Measurements from ENCODE around the gene KIAA0319L. TPM values are rescaled to one million over a fixed set of nuclear protein-coding genes. Genes with fewer than 3 reads are reported as not detected.
A peak's percentile ranks its signal among the peaks of the same experiment; 100 is the strongest.

KIAA0319L gene
- total RNA-seq, 6 donors from 2014 or later = 68.1 to 140 (median 107) TPM

GRCh38 chr1:35506960-35507912 lies 50.0 kb downstream of the KIAA0319L start:
- H3K27me3 ChIP-seq = no peaks in the 10 kb centered on the region
- no peak overlapping the region for H3K4me3 ChIP-seq
- 59 to 65% methylated on average over 3 of the region's 3 CpGs for WGBS, 2 donors
- H3K9me3 ChIP-seq = no peaks in the 10 kb centered on the region
- no peak for DNase-seq
- H3K36me3 ChIP-seq = peaks cover 0 to 7% (median 0%) of the 10 kb centered on the region in 4 donors
- H3K27ac ChIP-seq = peak overlapping the region in 2 of 4 donors; percentile 49
- TF ChIP-seq EP300 (IDR thresholded peaks at IDR 0.05) (no peak), POLR2A (IDR thresholded peaks at IDR 0.05) (no peak), POLR2AphosphoS5 (IDR thresholded peaks at IDR 0.05) (no peak), CTCF (IDR thresholded peaks at IDR 0.05) (no peak)
- no peak for ATAC-seq (ENCODE audit: low FRiP score in 2 of 2)
- peaks cover 8 to 22% (median 17%) of the 10 kb centered on the region in 4 donors for H3K4me1 ChIP-seq

- Histone ChIP-seq H3K4me3 (no peak overlapping the region), H3K27me3 (no peaks in the 10 kb centered on the region), H3K4me1 (peaks cover 8 to 22% (median 17%) of the 10 kb centered on the region in 4 donors), H3K9me3 (no peaks in the 10 kb centered on the region), H3K36me3 (peaks cover 0 to 7% (median 0%) of the 10 kb centered on the region in 4 donors), H3K27ac (peak overlapping the region in 2 of 4 donors; percentile 49)
- WGBS, 2 donors = 63 to 65% methylated on average over 4 of the region's 4 CpGs
- DNase-seq = peak in 1 of 2 donors; percentile 33
- TF ChIP-seq EP300 (IDR thresholded peaks at IDR 0.05) = peak in 2 of 4 donors; percentile 2 to 8
- no peak for TF ChIP-seq CTCF (IDR thresholded peaks at IDR 0.05)
- TF ChIP-seq POLR2AphosphoS5 (IDR thresholded peaks at IDR 0.05) = peak in 1 of 2 donors; percentile 60
- ATAC-seq (ENCODE audit: low FRiP score in 2 of 2) = peak; percentile 38 to 60
Measured at GRCh38 chr1:35505911-35506798, 51.0 kb downstream of the KIAA0319L start.

GRCh38 chr1:35502242-35502641 lies 55.0 kb downstream of the KIAA0319L start:
- TF ChIP-seq POLR2A (IDR thresholded peaks at IDR 0.05) = no peak
- no peak for TF ChIP-seq CTCF (IDR thresholded peaks at IDR 0.05)
- TF ChIP-seq EP300 (IDR thresholded peaks at IDR 0.05) = no peak
- no peak for TF ChIP-seq POLR2AphosphoS5 (IDR thresholded peaks at IDR 0.05)
- DNase-seq = no peak
- Histone ChIP-seq H3K27me3 (no peaks in the 10 kb centered on the region), H3K4me1 (peaks cover 8 to 20% (median 12%) of the 10 kb centered on the region in 4 donors), H3K27ac (no peak overlapping the region), H3K36me3 (peaks cover 0 to 7% (median 0%) of the 10 kb centered on the region in 4 donors), H3K9me3 (no peaks in the 10 kb centered on the region), H3K4me3 (no peak overlapping the region)
- ATAC-seq (ENCODE audit: low FRiP score in 2 of 2) = no peak
- 96 to 100% methylated on average over 2 of the region's 2 CpGs for WGBS, 2 donors

GRCh38 chr1:35500439-35500838 lies 56.8 kb downstream of the KIAA0319L start:
- WGBS, 2 donors = 60 to 74% methylated on average over 2 of the region's 2 CpGs
- no peak for ATAC-seq (ENCODE audit: low FRiP score in 2 of 2)
- Histone ChIP-seq H3K27ac (no peak overlapping the region), H3K9me3 (no peaks in the 10 kb centered on the region), H3K4me3 (no peak overlapping the region), H3K4me1 (peaks cover 0 to 5% (median 0%) of the 10 kb centered on the region in 4 donors), H3K36me3 (no peaks in the 10 kb centered on the region), H3K27me3 (no peaks in the 10 kb centered on the region)
- TF ChIP-seq POLR2AphosphoS5 (IDR thresholded peaks at IDR 0.05) (no peak), EP300 (IDR thresholded peaks at IDR 0.05) (no peak), CTCF (IDR thresholded peaks at IDR 0.05) (no peak), POLR2A (IDR thresholded peaks at IDR 0.05) (no peak)
- no peak for DNase-seq

Data from upper lobe of left lung (tissue), 6 donors.